ENCODE results near the gene PDZK1IP1.

The PDZK1IP1 gene

GRCh38 chr1:47226839-47227215 is 37.0 kb upstream of the PDZK1IP1 start:
- Histone ChIP-seq H3K27me3 (ENCODE audit: insufficient read depth, poor library complexity, severe bottlenecking) (peaks cover 79% of the 10 kb centered on the region), H3K4me3 (replicated peaks; ENCODE audit: insufficient read depth, low read length) (no peak overlapping the region), H3K27ac (replicated peaks) (no peak overlapping the region)
- DNase-seq (ENCODE audit: low read depth in 1 of 2, low spot score in 1 of 2), result no peak
- TF ChIP-seq SPI1 (IDR thresholded peaks at IDR 0.05; ENCODE audit: borderline replicate concordance, low read depth) (no peak), REST (IDR thresholded peaks at IDR 0.05; ENCODE audit: insufficient replicate concordance, low read depth) (no peak)

- H3K4me3 ChIP-seq (replicated peaks; ENCODE audit: insufficient read depth, low read length), result no peak overlapping the region
Measured at GRCh38 chr1:47226121-47226838, 36.4 kb upstream of the PDZK1IP1 start.

GRCh38 chr1:47225430-47226100 is 35.7 kb upstream of the PDZK1IP1 start:
- no peak overlapping the region for H3K4me3 ChIP-seq (replicated peaks; ENCODE audit: insufficient read depth, low read length)
- no peak overlapping the region for H3K27ac ChIP-seq (replicated peaks)
- TF ChIP-seq CTCF (IDR thresholded peaks at IDR 0.05; ENCODE audit: insufficient read depth, low read length) (no peak), SPI1 (IDR thresholded peaks at IDR 0.05; ENCODE audit: borderline replicate concordance, low read depth) (no peak), GABPA (IDR thresholded peaks at IDR 0.05; ENCODE audit: low read depth) (no peak), REST (IDR thresholded peaks at IDR 0.05; ENCODE audit: insufficient replicate concordance, low read depth) (no peak), POLR2AphosphoS5 (IDR thresholded peaks at IDR 0.05; ENCODE audit: low read depth) (no peak)
- DNase-seq (ENCODE audit: low read depth in 1 of 2, low spot score in 1 of 2), result no peak
- H3K27me3 ChIP-seq (ENCODE audit: insufficient read depth, poor library complexity, severe bottlenecking), result peaks cover 68% of the 10 kb centered on the region

More at GRCh38 chr1:47226121-47226838, 36.4 kb upstream of the PDZK1IP1 start:
- Histone ChIP-seq H3K27ac (replicated peaks) (no peak overlapping the region), H3K27me3 (ENCODE audit: insufficient read depth, poor library complexity, severe bottlenecking) (peaks cover 74% of the 10 kb centered on the region)
- no peak for DNase-seq (ENCODE audit: low read depth in 1 of 2, low spot score in 1 of 2)
- TF ChIP-seq CTCF (IDR thresholded peaks at IDR 0.05; ENCODE audit: insufficient read depth, low read length), result no peak
- TF ChIP-seq POLR2AphosphoS5 (IDR thresholded peaks at IDR 0.05; ENCODE audit: low read depth), result no peak
- no peak for TF ChIP-seq REST (IDR thresholded peaks at IDR 0.05; ENCODE audit: insufficient replicate concordance, low read depth)
- TF ChIP-seq GABPA (IDR thresholded peaks at IDR 0.05; ENCODE audit: low read depth), result no peak
- TF ChIP-seq SPI1 (IDR thresholded peaks at IDR 0.05; ENCODE audit: borderline replicate concordance, low read depth), result no peak
